ENCODE results near the gene DPEP2. TPM values are rescaled to one million over a fixed set of nuclear protein-coding genes. Genes with fewer than 3 reads are reported as not detected.

The DPEP2 gene
- total and polyA plus RNA-seq, 2 of the 13 experiments (the other 11 are each of a cell fraction or from before 2014, with no cell fraction given), result 0.18 TPM; not detected in 1

- TF ChIP-seq SIN3B (IDR thresholded peaks at IDR 0.05; ENCODE audit: low read length), result peak; percentile 62; the same call in 1 of the 2 replicates
- TF ChIP-seq PHF20 (CRISPR knock-in tag; IDR thresholded peaks at IDR 0.05), result no peak
- no peak for TF ChIP-seq ZNF3 (CRISPR knock-in tag; IDR thresholded peaks at IDR 0.05)
- TF ChIP-seq ZNF737 (CRISPR knock-in tag; IDR thresholded peaks at IDR 0.05; ENCODE audit: borderline replicate concordance), result no peak
- no peak for TF ChIP-seq HNF4A (CRISPR knock-in tag; IDR thresholded peaks at IDR 0.05)
- TF ChIP-seq ZBTB21 (CRISPR knock-in tag; IDR thresholded peaks at IDR 0.05), result no peak
- TF ChIP-seq ZNF629 (CRISPR knock-in tag; conservative IDR thresholded peaks at IDR 0.05), result no peak
- TF ChIP-seq AFF4 (CRISPR knock-in tag; IDR thresholded peaks at IDR 0.05), result no peak
- TF ChIP-seq ZNF784 (CRISPR knock-in tag; IDR thresholded peaks at IDR 0.05; ENCODE audit: borderline replicate concordance), result no peak
- TF ChIP-seq ZNF225 (CRISPR knock-in tag; IDR thresholded peaks at IDR 0.05), result no peak
- TF ChIP-seq ZNF510 (CRISPR knock-in tag; IDR thresholded peaks at IDR 0.05; ENCODE audit: low read depth), result peak; percentile 63; the same call in 1 of the 2 replicates
- 0 out of 2 replicates have a peak, but pooled peaks have one; percentile 60 for TF ChIP-seq KDM3A (CRISPR knock-in tag; IDR thresholded peaks at IDR 0.05; ENCODE audit: low read depth)
- TF ChIP-seq MTERF4 (CRISPR knock-in tag; IDR thresholded peaks at IDR 0.05), result no peak
- no peak for TF ChIP-seq HES4 (CRISPR knock-in tag; IDR thresholded peaks at IDR 0.05; ENCODE audit: borderline replicate concordance)
- no peak for TF ChIP-seq SIN3A (IDR thresholded peaks at IDR 0.05; ENCODE audit: borderline replicate concordance, low read depth, low read length)
- TF ChIP-seq ESRRA (CRISPR knock-in tag; IDR thresholded peaks at IDR 0.05; ENCODE audit: low read depth), result no peak
- TF ChIP-seq SNAPC2 (CRISPR knock-in tag; IDR thresholded peaks at IDR 0.05), result no peak
- TF ChIP-seq ZFP82 (CRISPR knock-in tag; IDR thresholded peaks at IDR 0.05; ENCODE audit: borderline replicate concordance), result no peak
- no peak for TF ChIP-seq GRHL1 (CRISPR knock-in tag; conservative IDR thresholded peaks at IDR 0.05)
- TF ChIP-seq RAD21 (CRISPR knock-in tag; IDR thresholded peaks at IDR 0.05), result peak; percentile 97
- no peak; the same call in 2 of the 3 replicates for TF ChIP-seq MXI1 (IDR thresholded peaks at IDR 0.05; ENCODE audit: borderline replicate concordance, low read depth, low read length)
- TF ChIP-seq TRIM22 (IDR thresholded peaks at IDR 0.05), result no peak
Observed at GRCh38 chr16:68040506-68041288, 41.4 kb upstream of the DPEP2 start (continued).

Data from HepG2 (cell line).